ENCODE measurements around the gene ERCC1. TPM values are rescaled to one million over a fixed set of nuclear protein-coding genes. Genes with fewer than 3 reads are reported as not detected.

The ERCC1 gene
- total and polyA plus RNA-seq, 2 experiments from 2014 or later: 120 to 169 TPM

DNA sequence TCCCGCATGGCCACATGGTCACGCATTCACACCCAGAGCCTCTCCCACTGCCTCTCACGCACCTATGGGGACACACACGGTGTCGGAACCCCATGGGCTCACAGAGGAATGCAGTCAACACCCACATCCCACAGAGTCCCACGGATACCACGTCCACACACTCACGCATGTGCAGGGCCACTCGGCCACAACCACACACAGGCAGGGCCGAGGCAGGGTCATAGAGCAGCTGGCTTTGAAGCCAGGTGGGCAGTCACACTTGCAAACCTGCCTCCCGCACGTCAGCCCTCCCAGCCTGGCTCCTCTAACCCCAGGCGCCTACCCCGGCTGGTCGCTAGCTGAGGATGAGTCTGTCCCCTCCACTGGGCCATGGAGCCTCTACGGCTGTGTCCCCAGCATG is 61.4 kb downstream of the ERCC1 start:
- no peak for DNase-seq (ENCODE audit: low read depth in 1 of 2, low spot score in 1 of 2)
- no peak overlapping the region for H3K4me3 ChIP-seq
- no peak overlapping the region for H3K27ac ChIP-seq
- H3K9me3 ChIP-seq (ENCODE audit: low read depth): no peaks in the 10 kb centered on the region
- TF ChIP-seq, protein P1, sequence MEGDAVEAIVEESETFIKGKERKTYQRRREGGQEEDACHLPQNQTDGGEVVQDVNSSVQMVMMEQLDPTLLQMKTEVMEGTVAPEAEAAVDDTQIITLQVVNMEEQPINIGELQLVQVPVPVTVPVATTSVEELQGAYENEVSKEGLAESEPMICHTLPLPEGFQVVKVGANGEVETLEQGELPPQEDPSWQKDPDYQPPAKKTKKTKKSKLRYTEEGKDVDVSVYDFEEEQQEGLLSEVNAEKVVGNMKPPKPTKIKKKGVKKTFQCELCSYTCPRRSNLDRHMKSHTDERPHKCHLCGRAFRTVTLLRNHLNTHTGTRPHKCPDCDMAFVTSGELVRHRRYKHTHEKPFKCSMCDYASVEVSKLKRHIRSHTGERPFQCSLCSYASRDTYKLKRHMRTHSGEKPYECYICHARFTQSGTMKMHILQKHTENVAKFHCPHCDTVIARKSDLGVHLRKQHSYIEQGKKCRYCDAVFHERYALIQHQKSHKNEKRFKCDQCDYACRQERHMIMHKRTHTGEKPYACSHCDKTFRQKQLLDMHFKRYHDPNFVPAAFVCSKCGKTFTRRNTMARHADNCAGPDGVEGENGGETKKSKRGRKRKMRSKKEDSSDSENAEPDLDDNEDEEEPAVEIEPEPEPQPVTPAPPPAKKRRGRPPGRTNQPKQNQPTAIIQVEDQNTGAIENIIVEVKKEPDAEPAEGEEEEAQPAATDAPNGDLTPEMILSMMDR (IDR thresholded peaks at IDR 0.05; ENCODE audit: low read depth, low read length): no peak
- H3K27me3 ChIP-seq: no peaks in the 10 kb centered on the region
- peaks cover 18% of the 10 kb centered on the region for H3K36me3 ChIP-seq
- no peaks in the 10 kb centered on the region for H3K4me1 ChIP-seq (ENCODE audit: low read depth)

DNA sequence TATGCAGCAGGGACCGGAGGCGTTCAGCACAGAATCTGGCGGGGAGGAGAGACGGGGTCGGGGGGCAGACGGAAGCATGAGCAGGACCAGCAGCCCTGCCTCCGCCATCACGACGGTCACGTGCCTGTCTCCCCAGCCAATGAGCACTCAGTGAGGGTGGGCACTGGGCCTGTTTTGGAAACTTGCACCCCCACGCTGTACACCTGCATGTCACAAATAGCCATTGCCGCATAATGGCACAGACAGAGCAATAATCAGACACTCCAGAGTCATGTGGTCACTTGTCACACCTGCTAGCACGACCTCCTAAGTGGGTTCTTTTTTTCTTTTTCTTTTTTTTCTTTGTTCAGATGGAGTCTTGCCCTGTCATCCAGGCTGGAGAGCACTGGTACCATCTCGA is 62.1 kb downstream of the ERCC1 start:
- Histone ChIP-seq H3K9me3 (ENCODE audit: low read depth) (no peaks in the 10 kb centered on the region), H3K4me1 (ENCODE audit: low read depth) (no peaks in the 10 kb centered on the region), H3K27me3 (no peaks in the 10 kb centered on the region), H3K27ac (no peak overlapping the region), H3K4me3 (no peak overlapping the region), H3K36me3 (peaks cover 22% of the 10 kb centered on the region)
- TF ChIP-seq, protein P1 (IDR thresholded peaks at IDR 0.05; ENCODE audit: low read depth, low read length): no peak
- DNase-seq (ENCODE audit: low read depth in 1 of 2, low spot score in 1 of 2): no peak

DNA sequence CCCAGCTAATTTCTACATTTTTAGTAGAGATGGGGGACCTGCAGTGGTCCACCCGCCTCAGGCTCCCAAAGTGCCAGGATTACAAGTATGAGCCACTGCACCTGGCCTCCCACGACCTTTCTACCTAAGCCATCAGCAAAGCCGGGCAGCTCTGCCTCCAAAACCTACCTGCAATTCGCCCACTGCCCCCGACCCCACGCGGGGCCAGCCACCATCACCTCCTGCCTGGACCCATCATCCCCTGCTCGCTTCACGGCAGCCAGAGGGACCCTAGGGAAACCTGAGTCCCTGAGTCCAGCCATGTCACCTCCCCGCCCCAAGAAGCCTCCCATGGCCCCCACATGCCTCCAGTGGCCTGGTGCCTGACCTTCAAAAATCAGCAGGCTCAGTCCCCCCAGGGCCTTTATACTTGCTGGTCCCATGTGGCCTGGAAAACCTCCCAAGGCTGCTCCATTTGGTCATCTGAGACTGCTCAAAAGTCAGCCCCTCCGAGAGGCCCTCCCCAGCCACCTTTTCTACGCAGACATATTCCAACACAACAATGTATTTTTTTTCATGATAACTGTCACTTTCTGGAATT is 65.4 kb downstream of the ERCC1 start:
- no peaks in the 10 kb centered on the region for H3K27me3 ChIP-seq
- peaks cover 34% of the 10 kb centered on the region for H3K36me3 ChIP-seq
- TF ChIP-seq, protein P1 (IDR thresholded peaks at IDR 0.05; ENCODE audit: low read depth, low read length): no peak
- H3K4me3 ChIP-seq: no peak overlapping the region
- DNase-seq (ENCODE audit: low read depth in 1 of 2, low spot score in 1 of 2): no peak
- no peaks in the 10 kb centered on the region for H3K9me3 ChIP-seq (ENCODE audit: low read depth)
- no peaks in the 10 kb centered on the region for H3K4me1 ChIP-seq (ENCODE audit: low read depth)
- no peak overlapping the region for H3K27ac ChIP-seq

DNA sequence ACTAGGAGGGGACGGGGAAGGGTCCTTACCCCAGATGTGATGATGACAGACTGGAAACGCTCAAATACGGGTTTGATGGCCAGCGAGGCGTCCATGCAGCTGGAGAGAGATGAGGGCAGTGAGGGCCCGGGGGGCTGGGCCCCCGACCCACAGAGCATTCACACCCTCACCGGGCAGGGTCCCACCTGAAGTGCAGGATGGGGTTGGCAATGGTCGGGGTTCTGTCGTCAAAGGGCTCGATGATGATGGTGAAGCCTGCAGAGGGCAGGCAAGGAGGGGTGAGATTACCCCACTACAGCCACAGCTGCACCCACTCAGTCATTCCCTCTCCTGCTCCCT is 66.3 kb downstream of the ERCC1 start:
- TF ChIP-seq, protein P1 (IDR thresholded peaks at IDR 0.05; ENCODE audit: low read depth, low read length): no peak
- Histone ChIP-seq H3K27ac (no peak overlapping the region), H3K36me3 (peaks cover 38% of the 10 kb centered on the region), H3K4me3 (no peak overlapping the region), H3K4me1 (ENCODE audit: low read depth) (no peaks in the 10 kb centered on the region), H3K9me3 (ENCODE audit: low read depth) (no peaks in the 10 kb centered on the region), H3K27me3 (no peaks in the 10 kb centered on the region)
- DNase-seq (ENCODE audit: low read depth in 1 of 2, low spot score in 1 of 2): no peak

Other genes with a start within 250 kb of the ERCC1 start
- 67.4 and 123 TPM in 2 replicates for gene TRAPPC6A, start 245.7 kb downstream of the ERCC1 start, total RNA-seq
- gene TRAPPC6A, start 245.7 kb downstream of the ERCC1 start, polyA plus RNA-seq: 155 and 227 TPM in 2 replicates
- 4.8 and 6.5 TPM in 2 replicates for gene BLOC1S3, start 245.1 kb downstream of the ERCC1 start, total RNA-seq
- 8.2 and 9.6 TPM in 2 replicates for gene BLOC1S3, start 245.1 kb downstream of the ERCC1 start, polyA plus RNA-seq
- gene EXOC3L2, start 178.5 kb downstream of the ERCC1 start, total RNA-seq: 2.0 and 2.2 TPM in 2 replicates
- gene EXOC3L2, start 178.5 kb downstream of the ERCC1 start, polyA plus RNA-seq: 1.5 and 5.2 TPM in 2 replicates
- 65.3 and 135 TPM in 2 replicates for gene MARK4, start 172.6 kb downstream of the ERCC1 start, total RNA-seq
- gene MARK4, start 172.6 kb downstream of the ERCC1 start, polyA plus RNA-seq: 21.0 and 42.0 TPM in 2 replicates
- gene CKM, start 101.0 kb downstream of the ERCC1 start, total RNA-seq: 406 and 481 TPM in 2 replicates
- gene CKM, start 101.0 kb downstream of the ERCC1 start, polyA plus RNA-seq: 441 and 529 TPM in 2 replicates
- gene KLC3, start 83.2 kb downstream of the ERCC1 start, total RNA-seq: 2.4 and 4.0 TPM in 2 replicates
- 1.8 and 3.7 TPM in 2 replicates for gene KLC3, start 83.2 kb downstream of the ERCC1 start, polyA plus RNA-seq
- 45.4 and 69.1 TPM in 2 replicates for gene ERCC2, start 53.3 kb downstream of the ERCC1 start, total RNA-seq
- 19.2 and 28.2 TPM in 2 replicates for gene ERCC2, start 53.3 kb downstream of the ERCC1 start, polyA plus RNA-seq
- 49.7 and 118 TPM in 2 replicates for gene PPP1R13L, start 18.8 kb downstream of the ERCC1 start, total RNA-seq
- gene PPP1R13L, start 18.8 kb downstream of the ERCC1 start, polyA plus RNA-seq: 39.5 and 54.1 TPM in 2 replicates
- gene POLR1G, start 17.3 kb downstream of the ERCC1 start, total RNA-seq: 6.5 and 17.8 TPM in 2 replicates
- gene POLR1G, start 17.3 kb downstream of the ERCC1 start, polyA plus RNA-seq: 6.0 and 6.6 TPM in 2 replicates
- gene FOSB, start 44.1 kb upstream of the ERCC1 start, total RNA-seq: 0.88 and 4.5 TPM in 2 replicates
- 1.7 and 3.0 TPM in 2 replicates for gene FOSB, start 44.1 kb upstream of the ERCC1 start, polyA plus RNA-seq
- gene RTN2, start 73.1 kb upstream of the ERCC1 start, total RNA-seq: 43.7 and 56.5 TPM in 2 replicates
- gene RTN2, start 73.1 kb upstream of the ERCC1 start, polyA plus RNA-seq: 92.2 and 111 TPM in 2 replicates
- 1.3 and 2.9 TPM in 2 replicates for gene PPM1N, start 74.5 kb upstream of the ERCC1 start, total RNA-seq
- gene PPM1N, start 74.5 kb upstream of the ERCC1 start, polyA plus RNA-seq: 1.2 and 4.0 TPM in 2 replicates
- gene VASP, start 83.6 kb upstream of the ERCC1 start, total RNA-seq: 91.6 and 95.8 TPM in 2 replicates
- 72.4 and 83.3 TPM in 2 replicates for gene VASP, start 83.6 kb upstream of the ERCC1 start, polyA plus RNA-seq
- gene OPA3, start 160.9 kb upstream of the ERCC1 start, total RNA-seq: 13.2 and 13.7 TPM in 2 replicates
- gene OPA3, start 160.9 kb upstream of the ERCC1 start, polyA plus RNA-seq: 14.8 and 26.7 TPM in 2 replicates
- 0.14 TPM in 1 of 2 replicates, not detected in the other for gene GPR4, start 178.3 kb upstream of the ERCC1 start, total RNA-seq
- gene GPR4, start 178.3 kb upstream of the ERCC1 start, polyA plus RNA-seq: 0.14 TPM in 1 of 2 replicates, not detected in the other
- gene EML2, start 215.5 kb upstream of the ERCC1 start, total RNA-seq: 24.7 and 41.0 TPM in 2 replicates
- gene EML2, start 215.5 kb upstream of the ERCC1 start, polyA plus RNA-seq: 26.2 and 39.7 TPM in 2 replicates
- 10.8 and 23.6 TPM in 2 replicates for gene GIPR, start 244.3 kb upstream of the ERCC1 start, total RNA-seq
- gene GIPR, start 244.3 kb upstream of the ERCC1 start, polyA plus RNA-seq: 12.8 and 14.9 TPM in 2 replicates

Measured in cardiac muscle cell (in vitro differentiated cells and primary cell).